IPS-15b (cell line): ENCODE measurements around the gene LHFPL3.

Experiments used
- H3K27me3 ChIP-seq: one replicate; pipeline ENCODE4 v1.6.1; 2013; ENCODE audit warnings: low read length; ENCODE audit not compliant: control insufficient read depth, insufficient read depth
- H3K36me3 ChIP-seq: one replicate; pipeline ENCODE4 v1.6.1; 2013; ENCODE audit warnings: low read length; ENCODE audit not compliant: control insufficient read depth, insufficient read depth
- H3K4me1 ChIP-seq: one replicate; pipeline ENCODE4 v1.6.1; 2013; ENCODE audit warnings: mild to moderate bottlenecking, low read length; ENCODE audit not compliant: control insufficient read depth, insufficient read depth
- H3K4me3 ChIP-seq: one replicate; pipeline ENCODE4 v1.5.1; 2013; ENCODE audit warnings: low read depth, low read length
- H3K9ac ChIP-seq: one replicate; pipeline ENCODE4 v1.6.1; 2013; ENCODE audit warnings: low read depth, mild to moderate bottlenecking, low read length
- H3K9me3 ChIP-seq: one replicate; pipeline ENCODE4 v1.6.1; 2013; ENCODE audit warnings: mild to moderate bottlenecking, low read length; ENCODE audit not compliant: control insufficient read depth, insufficient read depth

The LHFPL3 gene

DNA sequence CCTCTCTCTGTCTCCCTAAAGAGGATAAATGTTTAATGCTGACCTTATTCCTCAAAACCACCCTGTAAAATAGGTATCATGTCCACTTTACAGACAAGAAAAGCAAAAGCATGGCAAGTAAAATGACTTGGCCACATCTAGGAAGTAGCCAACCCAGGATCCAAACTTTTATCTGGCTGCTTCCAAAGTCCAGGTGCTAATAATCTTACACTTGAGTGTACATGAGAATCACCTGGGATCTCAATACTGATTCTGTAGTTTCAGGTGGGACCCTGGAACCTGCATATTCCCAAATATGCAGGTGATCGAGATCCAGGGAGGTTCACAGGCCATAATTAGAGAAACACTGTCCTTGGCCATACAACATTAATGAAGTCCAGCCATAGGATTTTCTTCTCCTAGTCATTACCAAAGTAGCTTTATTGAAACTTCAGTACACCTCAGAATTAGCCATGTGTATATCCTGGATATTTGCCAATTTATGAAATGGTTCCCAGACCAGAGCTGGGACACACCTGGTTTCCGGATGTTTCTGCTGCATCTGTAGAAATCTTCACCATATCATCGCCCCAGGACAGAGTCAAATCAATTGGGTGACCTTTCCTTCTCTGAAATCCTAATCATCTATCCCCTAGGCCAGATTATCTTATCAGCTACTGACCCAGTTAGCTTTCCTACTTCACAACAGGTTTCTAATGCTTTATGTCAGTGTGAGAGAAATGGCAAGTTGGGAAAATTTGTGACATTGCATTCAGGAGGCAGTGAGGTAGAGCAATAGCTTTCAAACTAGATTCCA lies 566.5 kb downstream of the LHFPL3 start:
- no peak overlapping the region for H3K9ac ChIP-seq
- no peak overlapping the region for H3K4me3 ChIP-seq
- no peaks in the 10 kb centered on the region for H3K4me1 ChIP-seq
- H3K36me3 ChIP-seq, result no peaks in the 10 kb centered on the region
- H3K27me3 ChIP-seq, result no peaks in the 10 kb centered on the region
- H3K9me3 ChIP-seq, result no peaks in the 10 kb centered on the region

DNA sequence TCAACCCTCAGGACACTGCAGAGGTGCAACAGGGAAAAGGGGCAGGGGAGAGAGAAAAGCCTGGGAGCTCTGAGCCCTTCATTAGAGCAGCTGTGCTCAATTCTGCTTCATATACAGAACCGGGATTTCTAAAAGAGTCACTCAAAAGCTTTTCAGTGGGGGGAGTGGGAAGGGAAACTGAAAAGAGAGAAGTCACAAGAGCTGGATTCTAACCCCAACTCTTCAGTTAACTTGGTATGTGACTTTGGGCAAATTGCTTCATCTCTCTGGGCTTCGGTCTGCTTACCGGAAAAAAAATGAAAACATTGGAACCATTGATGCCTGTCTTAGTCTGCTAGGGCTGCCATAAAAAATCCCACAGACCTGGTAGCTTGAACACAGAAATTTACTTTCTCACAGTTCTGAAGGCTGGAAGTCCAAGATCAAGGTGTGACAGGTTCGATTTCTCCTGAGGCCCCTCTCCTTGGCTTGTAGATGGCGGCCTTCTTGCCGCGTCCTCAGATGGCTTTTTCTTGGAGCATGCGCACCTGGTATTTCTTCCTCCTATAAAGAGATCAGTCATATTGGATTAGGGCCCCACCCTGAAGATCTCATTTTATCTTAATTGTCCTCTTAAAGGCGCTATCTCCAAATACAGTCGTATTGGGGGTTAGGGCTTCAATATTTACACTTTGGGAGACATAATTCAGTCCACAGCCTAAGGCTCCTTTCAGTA lies 567.3 kb downstream of the LHFPL3 start:
- H3K36me3 ChIP-seq, result no peaks in the 10 kb centered on the region
- no peak overlapping the region for H3K9ac ChIP-seq
- H3K4me1 ChIP-seq, result no peaks in the 10 kb centered on the region
- H3K27me3 ChIP-seq, result no peaks in the 10 kb centered on the region
- no peak overlapping the region for H3K4me3 ChIP-seq
- H3K9me3 ChIP-seq, result no peaks in the 10 kb centered on the region

- Histone ChIP-seq H3K4me3 (no peak overlapping the region), H3K27me3 (no peaks in the 10 kb centered on the region), H3K9ac (no peak overlapping the region), H3K36me3 (no peaks in the 10 kb centered on the region), H3K9me3 (no peaks in the 10 kb centered on the region), H3K4me1 (no peaks in the 10 kb centered on the region)
Observed at GRCh38 chr7:104898434-104898833, 570.0 kb downstream of the LHFPL3 start.

- Histone ChIP-seq H3K9ac (no peak overlapping the region), H3K27me3 (no peaks in the 10 kb centered on the region), H3K4me3 (no peak overlapping the region), H3K36me3 (no peaks in the 10 kb centered on the region), H3K4me1 (no peaks in the 10 kb centered on the region), H3K9me3 (no peaks in the 10 kb centered on the region)
Observed at GRCh38 chr7:104900525-104901239, 572.3 kb downstream of the LHFPL3 start.

GRCh38 chr7:104901240-104901619 lies 572.8 kb downstream of the LHFPL3 start:
- Histone ChIP-seq H3K27me3 (no peaks in the 10 kb centered on the region), H3K36me3 (no peaks in the 10 kb centered on the region), H3K4me3 (no peak overlapping the region)

GRCh38 chr7:104902183-104902582 lies 573.8 kb downstream of the LHFPL3 start:
- no peaks in the 10 kb centered on the region for H3K9me3 ChIP-seq

More at GRCh38 chr7:104901240-104901619, 572.8 kb downstream of the LHFPL3 start:
- no peaks in the 10 kb centered on the region for H3K9me3 ChIP-seq
- H3K4me1 ChIP-seq, result no peaks in the 10 kb centered on the region
- H3K9ac ChIP-seq, result no peak overlapping the region

DNA sequence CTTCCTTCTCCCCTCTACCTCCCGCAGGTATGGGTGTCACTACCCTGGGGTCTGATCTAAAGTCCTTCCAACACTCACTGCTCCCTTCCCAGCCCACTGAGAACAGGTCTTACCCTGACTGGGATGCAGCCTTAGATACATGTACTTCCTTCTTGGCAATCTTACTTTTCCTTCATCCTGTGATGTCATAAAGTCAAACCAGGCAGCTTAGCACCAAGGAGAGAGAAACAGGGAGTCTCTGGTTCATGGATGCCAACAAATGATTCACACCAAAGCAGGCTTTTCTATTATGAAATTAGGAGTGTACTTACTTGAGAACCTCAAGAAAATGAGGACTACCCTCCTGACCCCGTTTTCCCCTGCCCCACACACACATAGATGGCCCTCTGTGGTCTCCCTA lies 574.6 kb downstream of the LHFPL3 start:
- Histone ChIP-seq H3K9me3 (no peaks in the 10 kb centered on the region), H3K36me3 (no peaks in the 10 kb centered on the region), H3K27me3 (no peaks in the 10 kb centered on the region), H3K4me1 (no peaks in the 10 kb centered on the region), H3K9ac (no peak overlapping the region), H3K4me3 (no peak overlapping the region)

More at GRCh38 chr7:104902183-104902582, 573.8 kb downstream of the LHFPL3 start:
- Histone ChIP-seq H3K4me3 (no peak overlapping the region), H3K9ac (no peak overlapping the region), H3K36me3 (no peaks in the 10 kb centered on the region), H3K4me1 (no peaks in the 10 kb centered on the region), H3K27me3 (no peaks in the 10 kb centered on the region)

GRCh38 chr7:104903846-104904245 lies 575.4 kb downstream of the LHFPL3 start:
- no peaks in the 10 kb centered on the region for H3K36me3 ChIP-seq
- no peaks in the 10 kb centered on the region for H3K4me1 ChIP-seq
- no peaks in the 10 kb centered on the region for H3K9me3 ChIP-seq
- H3K27me3 ChIP-seq, result no peaks in the 10 kb centered on the region
- no peak overlapping the region for H3K9ac ChIP-seq
- H3K4me3 ChIP-seq, result no peak overlapping the region

DNA sequence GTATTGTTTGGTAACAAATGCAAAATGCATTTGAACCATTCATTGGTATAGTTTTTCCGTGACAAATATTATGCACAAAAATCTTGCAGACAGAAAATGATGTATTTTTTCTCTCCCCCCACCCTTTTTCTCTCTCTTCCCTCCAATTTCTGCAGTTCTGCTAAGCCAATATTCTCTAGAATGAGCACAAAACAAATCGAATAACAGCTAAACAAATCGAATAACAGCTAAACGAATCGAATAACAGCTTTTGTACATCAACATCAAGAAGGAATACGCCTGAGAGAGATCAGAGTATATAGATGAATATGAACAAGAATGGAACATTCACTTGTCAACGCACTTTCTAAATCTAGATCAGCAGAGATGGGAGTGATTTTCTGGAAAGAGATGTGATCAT lies 577.6 kb downstream of the LHFPL3 start:
- Histone ChIP-seq H3K9ac (no peak overlapping the region), H3K27me3 (no peaks in the 10 kb centered on the region), H3K4me3 (no peak overlapping the region), H3K36me3 (no peaks in the 10 kb centered on the region), H3K9me3 (no peaks in the 10 kb centered on the region), H3K4me1 (no peaks in the 10 kb centered on the region)

GRCh38 chr7:104906556-104906955 lies 578.2 kb downstream of the LHFPL3 start:
- H3K9ac ChIP-seq, result no peak overlapping the region
- no peaks in the 10 kb centered on the region for H3K36me3 ChIP-seq
- no peak overlapping the region for H3K4me3 ChIP-seq
- H3K9me3 ChIP-seq, result no peaks in the 10 kb centered on the region
- H3K4me1 ChIP-seq, result no peaks in the 10 kb centered on the region
- no peaks in the 10 kb centered on the region for H3K27me3 ChIP-seq

DNA sequence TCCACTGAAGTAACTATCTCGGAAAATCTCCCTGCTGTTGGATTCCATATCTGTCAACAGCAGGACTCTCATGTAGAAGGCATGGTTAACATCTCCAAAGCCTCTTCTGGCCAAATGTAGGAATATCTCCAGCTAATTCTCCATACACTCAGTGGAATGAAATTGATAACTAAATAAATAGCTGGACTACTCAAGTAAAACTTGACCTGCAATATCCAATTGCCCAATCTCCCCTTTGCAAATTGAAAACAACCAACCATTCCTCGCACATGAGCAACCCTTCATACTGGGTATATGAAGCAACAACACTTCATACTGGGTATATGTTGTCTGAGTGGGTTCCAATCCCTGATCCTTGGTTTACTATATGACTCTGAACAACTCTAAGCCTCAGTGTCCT lies 580.2 kb downstream of the LHFPL3 start:
- Histone ChIP-seq H3K9ac (no peak overlapping the region), H3K4me1 (no peaks in the 10 kb centered on the region), H3K36me3 (no peaks in the 10 kb centered on the region), H3K27me3 (no peaks in the 10 kb centered on the region), H3K4me3 (no peak overlapping the region), H3K9me3 (no peaks in the 10 kb centered on the region)
